K562 (cell line): Measurements from ENCODE around the gene EFCAB12. TPM values are rescaled to one million over a fixed set of nuclear protein-coding genes. Genes with fewer than 3 reads are reported as not detected.

Experiments used
- COPS2 ChIP-seq: fragments of 450-650 bp; conservative IDR thresholded peaks from 2 replicates; pipeline ENCODE4 v1.6.1; 2016; ENCODE audit warnings: mild to moderate bottlenecking, moderate library complexity
- CTBP1 ChIP-seq: fragments of 450-650 bp; IDR thresholded peaks from 2 replicates; pipeline ENCODE4 v1.6.1; 2016; ENCODE audit warnings: borderline replicate concordance
- EP300 ChIP-seq: IDR thresholded peaks from 2 replicates; pipeline ENCODE4 v1.6.1; 2012; ENCODE audit warnings: low read length, improper control_type of control experiment
- ESRRA ChIP-seq: fragments of 450-650 bp; IDR thresholded peaks from 2 replicates; pipeline ENCODE4 v1.6.1; 2014; ENCODE audit warnings: low read depth, mild to moderate bottlenecking, moderate library complexity, borderline replicate concordance
- ETS2 ChIP-seq: IDR thresholded peaks from 2 replicates; pipeline ENCODE4 v1.6.1; 2016; ENCODE audit warnings: borderline replicate concordance, missing genetic modification characterization, mild to moderate bottlenecking, moderate library complexity, missing compliant biosample characterization; ENCODE audit not compliant: poor library complexity, severe bottlenecking
- ETV5 ChIP-seq: sonication (generic); formaldehyde crosslinking; IDR thresholded peaks from 2 replicates; pipeline ENCODE4 v1.4.0; 2020; ENCODE audit warnings: low read depth, mild to moderate bottlenecking, missing genetic modification reagents
- FOS ChIP-seq: IDR thresholded peaks from 3 replicates; pipeline ENCODE4 v1.6.1; 2011; ENCODE audit not compliant: insufficient read length; ENCODE audit errors: extremely low read depth
- KLF1 ChIP-seq: fragments of 450-650 bp; IDR thresholded peaks from 2 replicates; pipeline ENCODE4 v1.6.1; 2016; ENCODE audit warnings: missing genetic modification characterization, missing compliant biosample characterization
- MEF2D ChIP-seq: conservative IDR thresholded peaks from 2 replicates; pipeline ENCODE4 v1.6.1; 2016; ENCODE audit warnings: low read depth, missing genetic modification characterization, missing compliant biosample characterization
- MNT ChIP-seq, 2 experiments: fragments of 450-650 bp; conservative IDR thresholded peaks; 2 replicates each; pipeline ENCODE4 v1.6.1; 2017; ENCODE audit warnings: mild to moderate bottlenecking in 2 of 2, moderate library complexity in 2 of 2
- PRMT5 ChIP-seq: sonication (generic); formaldehyde crosslinking; IDR thresholded peaks from 2 replicates; pipeline ENCODE4 v1.5.0; 2020; ENCODE audit warnings: missing genetic modification reagents
- SAP30 ChIP-seq: fragments of 200-600 bp; sonication (generic); IDR thresholded peaks from 2 replicates; pipeline ENCODE4 v1.6.1; 2012; ENCODE audit warnings: borderline replicate concordance, low read depth, mild to moderate bottlenecking, moderate library complexity, low read length, control low read depth, inconsistent platforms; ENCODE audit not compliant: insufficient read depth, poor library complexity, severe bottlenecking
- SLC30A9 ChIP-seq: fragments of 250-450 bp; sonication (Bioruptor Pico); IDR thresholded peaks from 2 replicates; pipeline ENCODE4 v1.8.0; 2022; ENCODE audit warnings: mild to moderate bottlenecking, moderate library complexity
- SMARCB1 ChIP-seq: IDR thresholded peaks from 2 replicates; pipeline ENCODE4 v1.6.1; 2011; ENCODE audit warnings: improper control_type of control experiment, low read depth; ENCODE audit not compliant: insufficient read length
- SPI1 ChIP-seq: IDR thresholded peaks from 2 replicates; pipeline ENCODE4 v1.6.1; 2011; ENCODE audit warnings: low read depth, low read length, control low read depth, borderline replicate concordance
- STAT5A ChIP-seq: IDR thresholded peaks from 2 replicates; pipeline ENCODE4 v1.6.1; 2012; ENCODE audit warnings: low read length, inconsistent platforms, borderline replicate concordance
- TGIF2 ChIP-seq: sonication (generic); formaldehyde crosslinking; IDR thresholded peaks from 2 replicates; pipeline ENCODE4 v1.8.1; 2022; ENCODE audit warnings: mild to moderate bottlenecking, missing genetic modification reagents, moderate library complexity
- ZBTB26 ChIP-seq: fragments of 450-650 bp; formaldehyde crosslinking; IDR thresholded peaks from 2 replicates; pipeline ENCODE4 v1.4.0; 2022; ENCODE audit warnings: missing genetic modification characterization
- ZFPM2 ChIP-seq: fragments of 250-450 bp; sonication (Bioruptor Pico); IDR thresholded peaks from 2 replicates; pipeline ENCODE4 v1.5.1; 2022; ENCODE audit warnings: mild to moderate bottlenecking
- ZNF121 ChIP-seq: sonication (generic); formaldehyde crosslinking; conservative IDR thresholded peaks from 2 replicates; pipeline ENCODE4 v1.8.0; 2022; ENCODE audit warnings: missing genetic modification reagents
- ZNF511 ChIP-seq: sonication (generic); formaldehyde crosslinking; IDR thresholded peaks from 2 replicates; pipeline ENCODE4 v1.8.0; 2022; ENCODE audit warnings: mild to moderate bottlenecking, missing genetic modification reagents
- ZNF79 ChIP-seq: fragments of 250-450 bp; sonication (Bioruptor Pico); IDR thresholded peaks from 2 replicates; pipeline ENCODE4 v1.4.0; 2020; ENCODE audit warnings: low read depth, mild to moderate bottlenecking, moderate library complexity
- polyA plus RNA-seq, 8 experiments: library from polyadenylated mRNA; depleted of rRNA in 4 of 8; stranded (reverse) in 5 of 8; unstranded in 3 of 8; fragments of >200 nt; fragmentation: Nextera tagmentation in 2 of 8; fragmentation: Illumina TruSeq in 1 of 8; extraction: Ambion mirVana in 2 of 8; extraction: Trizol in 1 of 8; gene quantifications; 2 replicates each; pipeline versions ENCODE4 v1.2.1 to v1.2.3, GENCODE V29; 2011 to 2014; ENCODE audit warnings: inconsistent platforms in 1 of 8, missing spikeins in 1 of 8
- total RNA-seq, 7 experiments: library from RNA; depleted of rRNA in 6 of 7; stranded (reverse); fragments of >200 nt in 6 of 7; fragmentation: Illumina TruSeq in 2 of 7; extraction: Trizol in 2 of 7; gene quantifications; 2 replicates each; pipeline versions ENCODE4 v1.2.1 to v1.2.3, GENCODE V29; 2011 to 2021; ENCODE audit warnings: low replicate concordance in 1 of 7
- TF ChIP-seq, protein P1 (sequence below): fragments of 450-650 bp; IDR thresholded peaks from 2 replicates; pipeline ENCODE4 v1.6.1; 2016; ENCODE audit warnings: missing biosample characterization, missing genetic modification characterization
- TF ChIP-seq, protein P2 (sequence below): fragments of 250-450 bp; sonication (Bioruptor Pico); IDR thresholded peaks from 2 replicates; pipeline ENCODE4 v1.6.1; 2021; ENCODE audit warnings: mild to moderate bottlenecking

The EFCAB12 gene
- total and polyA plus RNA-seq, 9 of the 15 experiments (the other 6 are each of a cell fraction or from before 2014, with no cell fraction given) = 0.08 to 0.95 (median 0.56) TPM; not detected in 1

GRCh38 chr3:129461461-129462146, 33.2 kb upstream of the EFCAB12 start (continued):
- TF ChIP-seq SPI1 = 0 out of 2 replicates have a peak, but pooled peaks have one; percentile 17
- TF ChIP-seq STAT5A = peak; percentile 95
- TF ChIP-seq ZBTB26 (CRISPR knock-in tag) = no peak
- peak; percentile 33; the same call in 1 of the 2 replicates for TF ChIP-seq CTBP1
- TF ChIP-seq KLF1 (tag) = peak; percentile 45; the same call in 1 of the 2 replicates
- TF ChIP-seq ETS2 (tag) = no peak
- TF ChIP-seq SAP30 = no peak
- TF ChIP-seq, protein P1, sequence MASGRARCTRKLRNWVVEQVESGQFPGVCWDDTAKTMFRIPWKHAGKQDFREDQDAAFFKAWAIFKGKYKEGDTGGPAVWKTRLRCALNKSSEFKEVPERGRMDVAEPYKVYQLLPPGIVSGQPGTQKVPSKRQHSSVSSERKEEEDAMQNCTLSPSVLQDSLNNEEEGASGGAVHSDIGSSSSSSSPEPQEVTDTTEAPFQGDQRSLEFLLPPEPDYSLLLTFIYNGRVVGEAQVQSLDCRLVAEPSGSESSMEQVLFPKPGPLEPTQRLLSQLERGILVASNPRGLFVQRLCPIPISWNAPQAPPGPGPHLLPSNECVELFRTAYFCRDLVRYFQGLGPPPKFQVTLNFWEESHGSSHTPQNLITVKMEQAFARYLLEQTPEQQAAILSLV (tag) = no peak
- TF ChIP-seq ZNF79 (CRISPR knock-in tag) = no peak
- TF ChIP-seq FOS = no peak
- peak; percentile 95 for TF ChIP-seq EP300
- no peak for TF ChIP-seq COPS2
- TF ChIP-seq ZNF511 (CRISPR knock-in tag) = no peak
- TF ChIP-seq PRMT5 (CRISPR knock-in tag) = no peak
- no peak for TF ChIP-seq TGIF2 (CRISPR knock-in tag)
- no peak for TF ChIP-seq SMARCB1
- no peak for TF ChIP-seq ZNF121 (CRISPR knock-in tag)
- no peak for TF ChIP-seq ZFPM2 (CRISPR knock-in tag)
- 0 out of 4 replicates have a peak, but pooled peaks of 1 of the 2 experiments have one; percentile 14 for TF ChIP-seq MNT (conservative IDR thresholded peaks at IDR 0.05)
- no peak for TF ChIP-seq ETV5 (CRISPR knock-in tag)
- no peak for TF ChIP-seq SLC30A9 (CRISPR knock-in tag)
- TF ChIP-seq, protein P2, sequence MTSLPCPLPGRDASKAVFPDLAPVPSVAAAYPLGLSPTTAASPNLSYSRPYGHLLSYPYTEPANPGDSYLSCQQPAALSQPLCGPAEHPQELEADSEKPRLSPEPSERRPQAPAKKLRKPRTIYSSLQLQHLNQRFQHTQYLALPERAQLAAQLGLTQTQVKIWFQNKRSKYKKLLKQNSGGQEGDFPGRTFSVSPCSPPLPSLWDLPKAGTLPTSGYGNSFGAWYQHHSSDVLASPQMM (CRISPR knock-in tag) = no peak
- TF ChIP-seq MEF2D (tag) = no peak
- TF ChIP-seq ESRRA = peak; percentile 38; the same call in 1 of the 2 replicates
